ENCODE measurements around the gene GPS1. TPM values are rescaled to one million over a fixed set of nuclear protein-coding genes. Genes with fewer than 3 reads are reported as not detected.

The GPS1 gene
- total and polyA plus RNA-seq, 3 experiments from 2014 or later = 122 to 151 (median 125) TPM

GRCh38 chr17:82065193-82065637 lies 13.5 kb downstream of the GPS1 start:
- POLR2A ChIA-PET = interaction anchor here (1.0 to 1.4 kb wide), 4 partner anchors 13 to 227 kb away, joined by 3 to 4 read pairs (median 4); partner anchors contain the start of genes DCXR, GPS1 and RFNG

DNA sequence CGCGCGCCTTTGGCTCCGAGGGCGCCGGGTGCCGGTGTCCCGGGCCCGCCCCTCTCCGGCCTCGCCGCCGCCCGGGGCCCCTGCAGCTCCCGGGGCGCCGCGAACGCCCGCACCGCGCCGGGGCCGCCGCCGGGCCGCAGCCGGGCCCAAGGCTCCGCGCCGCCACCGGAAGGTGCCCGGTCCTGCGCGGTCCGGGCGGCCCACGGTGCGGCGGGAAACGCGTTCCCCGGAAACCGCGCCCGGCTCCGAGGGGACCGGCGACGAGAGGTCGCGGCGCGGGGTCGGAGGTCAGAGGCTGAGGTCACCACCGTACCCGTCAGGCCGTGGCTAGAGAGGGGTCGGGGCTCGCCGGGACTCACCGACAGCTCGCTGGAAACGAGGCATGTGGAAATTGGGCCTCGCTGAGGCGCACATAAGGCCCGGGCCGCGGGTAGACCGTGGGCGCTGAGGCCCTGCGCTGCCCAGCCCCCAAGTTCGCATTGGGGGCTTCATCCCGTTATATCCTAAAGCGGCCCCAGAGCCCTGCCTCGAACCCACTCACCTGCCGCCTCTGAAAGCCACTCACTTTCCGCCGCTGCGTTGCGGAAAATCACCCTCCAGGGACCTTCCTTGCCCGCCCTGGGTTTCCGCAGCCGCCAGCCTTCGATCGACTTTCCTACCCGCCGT lies 14.1 kb downstream of the GPS1 start, which contains the start of gene DUS1L:
Gene DUS1L, minus strand, starts transcription at position 167 of the 666 bp plus-strand sequence. CDS start 745 bp downstream, outside the sequence.
- Histone ChIP-seq H3K27me3 (ENCODE audit: insufficient read depth, low read length, poor library complexity, severe bottlenecking) (no peaks in the 10 kb centered on the region), H3K36me3 (ENCODE audit: insufficient read depth, low read length) (no peaks in the 10 kb centered on the region), H3K27ac (ENCODE audit: low read depth, low read length) (peak within 1 kb of the TSS; percentile 67), H3K4me3 (ENCODE audit: low read length) (peak within 1 kb of the TSS; percentile 64), H3K9me3 (ENCODE audit: low read length) (no peaks in the 10 kb centered on the region), H3K4me1 (ENCODE audit: insufficient read depth, low read length) (peaks cover 27% of the 10 kb centered on the region)
- Mint-ChIP-seq H3K9me3 (no peaks in the 10 kb centered on the region), H3K36me3 (peaks cover 0 to 24% (median 0%) of the 10 kb centered on the region in 3 donors), H3K27ac (peak within 1 kb of the TSS; percentile 78 to 93 (median 90)), H3K27me3 (no peaks in the 10 kb centered on the region), H3K4me1 (peaks cover 8 to 19% (median 11%) of the 10 kb centered on the region in 3 donors), H3K4me3 (peak within 1 kb of the TSS; percentile 72 to 92 (median 83))
- peak; percentile 54 to 75 (median 58) for DNase-seq
- POLR2A ChIA-PET = interaction anchor here (1.0 to 1.4 kb wide), 5 partner anchors 11 to 227 kb away, joined by 3 to 4 read pairs (median 3); partner anchors contain the start of genes DCXR, GPS1 and RFNG
- CTCF ChIA-PET = interaction anchor here (0.9 to 1.5 kb wide), 4 partner anchors 26 to 60 kb away, joined by 3 to 7 read pairs (median 4); partner anchors contain the start of gene DCXR

More at GRCh38 chr17:82065193-82065637, 13.5 kb downstream of the GPS1 start:
- Mint-ChIP-seq H3K4me3 (peak overlapping the region in 6 of 7 donors; percentile 36 to 74 (median 68)), H3K4me1 (peaks cover 8 to 19% (median 11%) of the 10 kb centered on the region in 3 donors), H3K27me3 (no peaks in the 10 kb centered on the region), H3K27ac (peak overlapping the region in 3 of 8 donors; percentile 14 to 78 (median 70)), H3K36me3 (peaks cover 0 to 27% (median 0%) of the 10 kb centered on the region in 3 donors), H3K9me3 (no peaks in the 10 kb centered on the region)
- Histone ChIP-seq H3K27me3 (ENCODE audit: insufficient read depth, low read length, poor library complexity, severe bottlenecking) (no peaks in the 10 kb centered on the region), H3K27ac (ENCODE audit: low read depth, low read length) (peak overlapping the region; percentile 67), H3K36me3 (ENCODE audit: insufficient read depth, low read length) (no peaks in the 10 kb centered on the region), H3K9me3 (ENCODE audit: low read length) (no peaks in the 10 kb centered on the region), H3K4me1 (ENCODE audit: insufficient read depth, low read length) (peaks cover 27% of the 10 kb centered on the region), H3K4me3 (ENCODE audit: low read length) (peak overlapping the region; percentile 51)
- CTCF ChIA-PET = interaction anchor here (1.4 to 1.6 kb wide), 2 partner anchors 27 to 34 kb away, joined by 3 read pairs; partner anchors contain the start of gene DCXR
- peak in 2 of 5 donors; percentile 24 to 61 for DNase-seq

GRCh38 chr17:82070611-82071010 lies 18.9 kb downstream of the GPS1 start:
- peak overlapping the region in 1 of 7 donors; percentile 45 for H3K4me3 Mint-ChIP-seq
- peaks cover 4 to 6% (median 6%) of the 10 kb centered on the region in 3 donors for H3K4me1 Mint-ChIP-seq
- H3K4me3 ChIP-seq (ENCODE audit: low read length) = no peak overlapping the region
- H3K4me1 ChIP-seq (ENCODE audit: insufficient read depth, low read length) = peaks cover 11% of the 10 kb centered on the region
- H3K36me3 ChIP-seq (ENCODE audit: insufficient read depth, low read length) = no peaks in the 10 kb centered on the region
- H3K9me3 Mint-ChIP-seq = no peaks in the 10 kb centered on the region
- H3K27ac ChIP-seq (ENCODE audit: low read depth, low read length) = no peak overlapping the region
- POLR2A ChIA-PET = no interaction called here
- no peak overlapping the region for H3K27ac Mint-ChIP-seq
- H3K36me3 Mint-ChIP-seq = peaks cover 0 to 1% (median 0%) of the 10 kb centered on the region in 3 donors
- no peak for DNase-seq
- CTCF ChIA-PET = no interaction called here
- no peaks in the 10 kb centered on the region for H3K27me3 Mint-ChIP-seq
- H3K9me3 ChIP-seq (ENCODE audit: low read length) = no peaks in the 10 kb centered on the region
- H3K27me3 ChIP-seq (ENCODE audit: insufficient read depth, low read length, poor library complexity, severe bottlenecking) = no peaks in the 10 kb centered on the region

GRCh38 chr17:82072827-82073226 lies 21.1 kb downstream of the GPS1 start:
- POLR2A ChIA-PET = no interaction called here
- no peak for DNase-seq
- no peaks in the 10 kb centered on the region for H3K36me3 Mint-ChIP-seq

DNA sequence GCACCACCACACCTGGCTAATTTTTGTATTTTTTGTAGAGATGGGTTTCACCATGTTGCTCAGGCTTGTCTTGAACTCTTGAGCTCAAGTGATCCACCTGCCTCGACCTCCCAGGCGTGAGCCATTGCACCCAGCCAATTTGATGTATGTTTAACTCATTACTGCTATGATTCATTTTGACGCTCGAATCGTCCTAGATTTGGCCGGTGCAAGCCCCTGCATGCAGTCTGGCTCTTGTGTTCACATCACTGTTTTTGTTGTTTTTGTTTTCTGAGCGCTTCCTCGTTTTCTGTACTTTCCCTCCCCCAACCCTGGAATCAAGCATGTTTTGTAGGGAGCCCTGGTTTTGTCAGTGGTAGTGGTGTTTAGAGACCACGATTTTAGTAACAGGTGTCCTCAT lies 21.7 kb downstream of the GPS1 start:
- Histone ChIP-seq H3K27ac (ENCODE audit: low read depth, low read length) (no peak overlapping the region), H3K4me1 (ENCODE audit: insufficient read depth, low read length) (no peaks in the 10 kb centered on the region), H3K4me3 (ENCODE audit: low read length) (no peak overlapping the region), H3K36me3 (ENCODE audit: insufficient read depth, low read length) (no peaks in the 10 kb centered on the region), H3K27me3 (ENCODE audit: insufficient read depth, low read length, poor library complexity, severe bottlenecking) (no peaks in the 10 kb centered on the region), H3K9me3 (ENCODE audit: low read length) (no peaks in the 10 kb centered on the region)
- Mint-ChIP-seq H3K27me3 (no peaks in the 10 kb centered on the region), H3K4me3 (no peak overlapping the region), H3K27ac (no peak overlapping the region), H3K9me3 (no peaks in the 10 kb centered on the region), H3K36me3 (peaks cover 0 to 3% (median 2%) of the 10 kb centered on the region in 3 donors), H3K4me1 (no peaks in the 10 kb centered on the region)
- DNase-seq = no peak
- ChIA-PET POLR2A (no interaction called here), CTCF (no interaction called here)

More at GRCh38 chr17:82072827-82073226, 21.1 kb downstream of the GPS1 start:
- H3K27ac ChIP-seq (ENCODE audit: low read depth, low read length) = no peak overlapping the region
- H3K4me3 Mint-ChIP-seq = peak overlapping the region in 1 of 7 donors; percentile 30
- no peaks in the 10 kb centered on the region for H3K27me3 Mint-ChIP-seq
- no peaks in the 10 kb centered on the region for H3K4me1 ChIP-seq (ENCODE audit: insufficient read depth, low read length)
- CTCF ChIA-PET = no interaction called here
- no peaks in the 10 kb centered on the region for H3K4me1 Mint-ChIP-seq
- no peaks in the 10 kb centered on the region for H3K9me3 Mint-ChIP-seq
- H3K9me3 ChIP-seq (ENCODE audit: low read length) = no peaks in the 10 kb centered on the region
- H3K36me3 ChIP-seq (ENCODE audit: insufficient read depth, low read length) = no peaks in the 10 kb centered on the region
- H3K27me3 ChIP-seq (ENCODE audit: insufficient read depth, low read length, poor library complexity, severe bottlenecking) = no peaks in the 10 kb centered on the region
- H3K4me3 ChIP-seq (ENCODE audit: low read length) = no peak overlapping the region
- peak overlapping the region in 1 of 8 donors; percentile 30 for H3K27ac Mint-ChIP-seq

DNA sequence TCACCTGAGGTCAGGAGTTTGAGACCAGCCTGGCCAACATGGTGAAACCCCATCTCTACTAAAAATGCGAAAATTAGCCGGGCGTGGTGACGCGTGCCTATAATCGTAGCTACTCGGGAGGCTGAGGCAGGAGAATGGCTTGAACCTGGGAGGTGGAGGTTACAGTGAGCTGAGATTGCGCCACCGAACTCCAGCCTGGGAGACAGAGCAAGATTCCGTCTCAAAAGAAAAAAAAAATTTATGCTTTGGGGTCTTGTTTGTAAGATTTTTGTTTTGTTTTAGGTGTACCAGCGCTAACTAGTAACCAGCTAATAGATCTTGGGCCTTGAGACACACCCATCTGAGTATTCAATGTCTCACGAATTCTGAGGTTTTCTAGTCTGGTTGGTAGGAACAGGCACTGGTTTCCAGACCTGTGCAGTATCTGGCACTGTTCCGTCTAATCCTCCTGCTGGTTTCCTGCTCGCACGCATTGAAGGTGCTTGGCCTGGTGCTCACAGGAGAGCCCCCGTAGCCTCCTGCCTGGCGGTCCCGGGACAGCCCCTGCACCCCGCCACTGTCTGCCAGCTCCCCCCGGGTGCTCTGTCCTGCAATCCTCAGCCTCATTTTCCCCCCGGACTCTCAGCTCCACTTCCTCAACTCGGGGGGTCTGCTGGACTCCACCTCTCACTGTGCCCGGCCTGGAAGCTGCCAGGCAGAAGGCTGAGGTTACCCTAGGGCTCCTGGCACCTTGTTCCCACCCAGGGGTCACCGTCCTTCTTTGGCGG lies 24.5 kb downstream of the GPS1 start:
- Histone ChIP-seq H3K9me3 (ENCODE audit: low read length) (no peaks in the 10 kb centered on the region), H3K27ac (ENCODE audit: low read depth, low read length) (no peak overlapping the region), H3K27me3 (ENCODE audit: insufficient read depth, low read length, poor library complexity, severe bottlenecking) (no peaks in the 10 kb centered on the region), H3K4me3 (ENCODE audit: low read length) (no peak overlapping the region), H3K4me1 (ENCODE audit: insufficient read depth, low read length) (no peaks in the 10 kb centered on the region), H3K36me3 (ENCODE audit: insufficient read depth, low read length) (peaks cover 5% of the 10 kb centered on the region)
- H3K27me3 Mint-ChIP-seq = no peaks in the 10 kb centered on the region
- CTCF ChIA-PET = no interaction called here
- no peaks in the 10 kb centered on the region for H3K4me1 Mint-ChIP-seq
- POLR2A ChIA-PET = interaction anchor here (0.7 kb wide), 1 partner anchor 10 kb away, joined by 3 read pairs; no protein-coding TSS in a partner anchor
- H3K36me3 Mint-ChIP-seq = peaks cover 0 to 25% (median 2%) of the 10 kb centered on the region in 3 donors
- H3K27ac Mint-ChIP-seq = peak overlapping the region in 1 of 8 donors; percentile 74
- H3K4me3 Mint-ChIP-seq = peak overlapping the region in 1 of 7 donors; percentile 66
- H3K9me3 Mint-ChIP-seq = no peaks in the 10 kb centered on the region
- no peak for DNase-seq

GRCh38 chr17:82076785-82077591 lies 25.3 kb downstream of the GPS1 start:
- DNase-seq = no peak
- Histone ChIP-seq H3K4me1 (ENCODE audit: insufficient read depth, low read length) (no peaks in the 10 kb centered on the region), H3K4me3 (ENCODE audit: low read length) (no peak overlapping the region), H3K36me3 (ENCODE audit: insufficient read depth, low read length) (peaks cover 5% of the 10 kb centered on the region), H3K9me3 (ENCODE audit: low read length) (no peaks in the 10 kb centered on the region), H3K27me3 (ENCODE audit: insufficient read depth, low read length, poor library complexity, severe bottlenecking) (no peaks in the 10 kb centered on the region), H3K27ac (ENCODE audit: low read depth, low read length) (no peak overlapping the region)
- CTCF ChIA-PET = no interaction called here
- peak overlapping the region in 1 of 7 donors; percentile 61 for H3K4me3 Mint-ChIP-seq
- H3K27ac Mint-ChIP-seq = no peak overlapping the region
- H3K9me3 Mint-ChIP-seq = no peaks in the 10 kb centered on the region
- H3K36me3 Mint-ChIP-seq = peaks cover 0 to 30% (median 2%) of the 10 kb centered on the region in 3 donors
- POLR2A ChIA-PET = interaction anchor here (0.7 kb wide), 1 partner anchor 11 kb away, joined by 3 read pairs; no protein-coding TSS in a partner anchor
- no peaks in the 10 kb centered on the region for H3K4me1 Mint-ChIP-seq
- no peaks in the 10 kb centered on the region for H3K27me3 Mint-ChIP-seq

All from CD8-positive, alpha-beta memory T cell (primary cell).